Prostate gland (tissue), 2 donors: ENCODE measurements around the gene CD59.

Source experiments
- POLR2A ChIP-seq: fragments of 450-650 bp; IDR thresholded peaks from one replicate; pipeline ENCODE4 v1.6.1; 2016; ENCODE audit warnings: antibody characterized with exemption, mild to moderate bottlenecking
- POLR2AphosphoS5 ChIP-seq: sonication (generic); formaldehyde crosslinking; IDR thresholded peaks from one replicate; pipeline ENCODE4 v1.6.1; 2017; ENCODE audit warnings: antibody characterized with exemption
- TF ChIP-seq, protein P1 (sequence below), 4 experiments: fragments of 200-600 bp in 2 of 4; fragments of 450-650 bp in 2 of 4; sonication (generic) in 2 of 4; IDR thresholded peaks; 1 replicate in 3 of 4; 2 replicates in 1 of 4; pipeline ENCODE4 v1.5.1; 2016 to 2019; ENCODE audit warnings: antibody characterized with exemption in 4 of 4, mild to moderate bottlenecking in 2 of 4, moderate library complexity in 2 of 4

DNA sequence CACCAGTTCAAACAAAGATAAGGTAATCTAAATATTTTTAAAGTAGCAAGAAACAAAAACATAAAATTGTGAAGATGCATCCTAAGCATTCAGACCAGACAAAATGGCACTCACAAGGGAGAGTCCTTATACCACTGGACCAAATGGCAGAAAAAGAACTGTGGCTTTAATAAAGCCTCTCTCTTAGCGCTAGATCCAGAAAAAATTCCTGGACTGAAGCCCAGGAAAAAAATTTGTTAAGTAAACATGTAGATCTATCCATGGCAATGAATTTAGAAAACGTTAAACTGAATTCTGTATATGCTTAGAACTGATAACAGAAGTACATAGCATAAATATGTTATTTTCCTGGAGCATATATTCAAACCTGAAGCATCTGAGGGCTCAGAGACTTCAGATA, 11.8 kb upstream of the CD59 start:
- TF ChIP-seq, protein P1, sequence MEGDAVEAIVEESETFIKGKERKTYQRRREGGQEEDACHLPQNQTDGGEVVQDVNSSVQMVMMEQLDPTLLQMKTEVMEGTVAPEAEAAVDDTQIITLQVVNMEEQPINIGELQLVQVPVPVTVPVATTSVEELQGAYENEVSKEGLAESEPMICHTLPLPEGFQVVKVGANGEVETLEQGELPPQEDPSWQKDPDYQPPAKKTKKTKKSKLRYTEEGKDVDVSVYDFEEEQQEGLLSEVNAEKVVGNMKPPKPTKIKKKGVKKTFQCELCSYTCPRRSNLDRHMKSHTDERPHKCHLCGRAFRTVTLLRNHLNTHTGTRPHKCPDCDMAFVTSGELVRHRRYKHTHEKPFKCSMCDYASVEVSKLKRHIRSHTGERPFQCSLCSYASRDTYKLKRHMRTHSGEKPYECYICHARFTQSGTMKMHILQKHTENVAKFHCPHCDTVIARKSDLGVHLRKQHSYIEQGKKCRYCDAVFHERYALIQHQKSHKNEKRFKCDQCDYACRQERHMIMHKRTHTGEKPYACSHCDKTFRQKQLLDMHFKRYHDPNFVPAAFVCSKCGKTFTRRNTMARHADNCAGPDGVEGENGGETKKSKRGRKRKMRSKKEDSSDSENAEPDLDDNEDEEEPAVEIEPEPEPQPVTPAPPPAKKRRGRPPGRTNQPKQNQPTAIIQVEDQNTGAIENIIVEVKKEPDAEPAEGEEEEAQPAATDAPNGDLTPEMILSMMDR (IDR thresholded peaks at IDR 0.05), result no peak
- TF ChIP-seq POLR2AphosphoS5, result no peak
- no peak for TF ChIP-seq POLR2A
